ENCODE data around the gene STK31.
"Not testable (repeated sequence)": the region's sequence is repeated elsewhere in the genome, so short reads cannot be mapped to it uniquely, and the experiment has no call there.

The STK31 gene

GRCh38 chr7:23712368-23713284, 2.6 kb downstream of the STK31 start:
- FAIRE-seq (peak; percentile 94), DNase-seq (ENCODE audit: low spot score) (peak; percentile 63)

GRCh38 chr7:23713285-23714149, 3.5 kb downstream of the STK31 start:
- FAIRE-seq, result peak; percentile 99
- peak; percentile 97 for DNase-seq (ENCODE audit: low spot score)

- no peak for FAIRE-seq
- DNase-seq (ENCODE audit: low spot score), result no peak
Measured at GRCh38 chr7:23714150-23714464, 4.1 kb downstream of the STK31 start.

DNA sequence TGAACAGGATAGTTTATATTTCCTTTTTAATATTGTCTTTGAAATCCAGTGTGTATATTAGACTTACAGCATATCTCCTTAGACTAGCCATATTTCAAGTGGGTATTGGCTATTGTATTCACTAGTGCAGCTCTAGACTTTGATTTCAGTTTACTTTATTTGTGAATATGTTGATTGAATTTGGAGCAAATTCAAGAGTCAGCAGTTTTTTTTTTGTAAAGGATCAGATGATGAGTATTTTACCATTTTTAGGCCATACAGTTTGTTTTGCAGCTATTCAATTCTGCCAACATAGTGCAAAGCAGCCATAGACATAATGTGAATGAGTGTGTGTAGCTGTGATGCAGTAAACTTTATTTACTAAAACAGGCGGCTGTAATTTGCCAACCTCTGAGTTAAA, 4.6 kb downstream of the STK31 start:
- DNase-seq (ENCODE audit: low spot score) (no peak), FAIRE-seq (no peak)

GRCh38 chr7:23715099-23715498, 5.1 kb downstream of the STK31 start:
- FAIRE-seq, result no peak
- DNase-seq (ENCODE audit: low spot score), result no peak

DNA sequence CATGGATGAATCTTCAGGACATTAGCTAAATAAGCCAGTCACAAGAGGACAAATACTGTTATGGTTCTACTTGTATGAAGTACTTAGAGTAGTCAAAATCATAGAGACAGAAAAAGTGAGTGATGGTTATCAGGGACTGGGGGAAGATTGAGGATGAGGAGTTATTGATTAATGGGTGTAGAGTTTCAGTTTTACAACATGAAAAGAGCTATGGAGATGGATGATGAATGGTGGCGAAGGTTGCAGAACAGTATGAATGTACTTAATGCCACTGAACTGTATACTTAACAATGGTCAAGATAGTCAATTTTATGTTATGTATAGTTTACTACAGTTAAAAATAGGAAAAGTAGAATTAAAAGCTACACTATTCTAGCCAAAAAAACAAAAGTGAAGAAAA, 7.8 kb downstream of the STK31 start:
- FAIRE-seq (no peak), DNase-seq (ENCODE audit: low spot score) (no peak)

DNA sequence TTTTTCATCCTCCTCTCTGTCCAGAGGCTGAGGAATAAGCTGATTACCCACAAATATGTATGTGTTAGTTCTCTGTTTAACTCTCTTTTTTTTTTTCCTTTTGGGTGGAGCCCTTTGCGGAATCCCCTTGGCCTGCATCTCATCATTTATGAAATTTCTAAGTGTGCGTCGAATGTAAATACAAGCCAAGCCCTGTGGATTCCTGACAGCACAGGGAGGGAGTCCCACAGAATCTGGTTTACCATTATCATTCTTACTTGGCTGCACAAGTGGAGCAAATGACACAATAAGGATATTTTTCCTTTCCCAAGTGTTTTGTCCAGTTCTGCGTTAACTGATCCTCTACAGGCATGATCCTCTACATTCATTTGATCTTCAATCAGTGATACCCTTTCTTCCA, 11.4 kb downstream of the STK31 start:
- no peak for FAIRE-seq
- DNase-seq (ENCODE audit: low spot score), result no peak

- not testable (repeated sequence) for FAIRE-seq; DNase-seq (ENCODE audit: low spot score)
Measured at GRCh38 chr7:23722587-23723216, 12.7 kb downstream of the STK31 start.

DNA sequence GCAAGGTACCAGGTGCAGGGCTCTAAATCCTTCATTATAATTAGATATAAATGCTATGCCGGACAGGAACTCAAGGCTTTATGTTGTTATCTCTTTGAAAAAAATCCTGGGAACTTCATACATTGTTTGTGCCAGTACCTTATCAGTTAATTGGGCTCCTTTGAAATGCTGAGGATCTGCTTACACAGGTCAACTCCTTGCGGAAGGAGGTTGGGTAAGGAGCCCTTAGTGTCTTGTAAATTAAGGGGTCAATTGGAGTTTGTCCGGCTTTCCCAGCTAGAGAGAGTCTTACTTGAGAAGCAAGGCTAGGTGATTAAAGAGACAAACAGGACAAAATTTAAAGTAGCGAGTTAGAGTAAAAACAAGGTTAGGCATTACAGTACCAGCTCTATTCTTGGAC, 14.1 kb downstream of the STK31 start:
- not testable (repeated sequence) for DNase-seq (ENCODE audit: low spot score); FAIRE-seq

GRCh38 chr7:23742051-23742450, 32.0 kb downstream of the STK31 start:
- DNase-seq (ENCODE audit: low spot score) (no peak), FAIRE-seq (no peak)

- DNase-seq (ENCODE audit: low spot score), result no peak
- FAIRE-seq, result no peak
Measured at GRCh38 chr7:23743226-23743625, 33.2 kb downstream of the STK31 start.

GRCh38 chr7:23746629-23747028, 36.6 kb downstream of the STK31 start:
- DNase-seq (ENCODE audit: low spot score), result no peak
- FAIRE-seq, result peak; percentile 65

DNA sequence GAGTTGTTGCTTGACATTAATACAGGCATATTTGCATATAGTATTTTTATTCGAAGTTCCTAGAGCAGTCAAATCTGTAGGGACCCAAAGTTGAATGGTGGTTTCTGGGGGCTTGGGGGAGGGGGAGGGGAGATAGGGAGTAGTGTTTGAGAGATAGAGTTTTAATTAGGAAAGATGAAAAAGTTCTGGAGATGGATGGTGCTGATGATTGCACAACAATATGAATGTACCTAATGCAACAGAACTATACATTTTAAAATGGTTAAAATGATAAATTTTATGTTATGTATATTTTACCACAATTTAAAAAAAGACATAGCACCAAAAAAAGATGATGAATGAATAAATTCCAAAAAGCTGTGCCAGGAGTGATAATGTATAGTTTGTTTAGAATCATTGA, 41.8 kb downstream of the STK31 start:
- DNase-seq (ENCODE audit: low spot score) (no peak), FAIRE-seq (no peak)

DNA sequence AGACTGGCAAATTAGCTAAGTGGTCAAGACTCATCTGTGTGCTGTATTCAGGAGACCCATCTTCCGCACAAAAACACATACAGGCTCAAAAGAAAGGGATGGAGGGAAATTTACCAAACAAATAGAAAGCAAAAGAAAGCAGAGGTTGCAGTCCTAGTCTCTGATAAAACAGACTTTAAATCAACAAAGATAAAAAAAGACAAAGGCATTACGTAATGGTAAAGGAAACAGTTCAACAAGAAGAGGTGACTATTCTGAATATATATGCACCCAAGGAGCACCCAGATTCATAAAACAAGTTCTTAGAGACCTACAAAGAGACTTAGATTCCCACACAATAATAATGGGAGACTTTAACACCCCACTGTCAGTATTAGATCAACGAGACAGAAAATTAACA, 48.8 kb downstream of the STK31 start:
- not testable (repeated sequence) for DNase-seq (ENCODE audit: low spot score)

DNA sequence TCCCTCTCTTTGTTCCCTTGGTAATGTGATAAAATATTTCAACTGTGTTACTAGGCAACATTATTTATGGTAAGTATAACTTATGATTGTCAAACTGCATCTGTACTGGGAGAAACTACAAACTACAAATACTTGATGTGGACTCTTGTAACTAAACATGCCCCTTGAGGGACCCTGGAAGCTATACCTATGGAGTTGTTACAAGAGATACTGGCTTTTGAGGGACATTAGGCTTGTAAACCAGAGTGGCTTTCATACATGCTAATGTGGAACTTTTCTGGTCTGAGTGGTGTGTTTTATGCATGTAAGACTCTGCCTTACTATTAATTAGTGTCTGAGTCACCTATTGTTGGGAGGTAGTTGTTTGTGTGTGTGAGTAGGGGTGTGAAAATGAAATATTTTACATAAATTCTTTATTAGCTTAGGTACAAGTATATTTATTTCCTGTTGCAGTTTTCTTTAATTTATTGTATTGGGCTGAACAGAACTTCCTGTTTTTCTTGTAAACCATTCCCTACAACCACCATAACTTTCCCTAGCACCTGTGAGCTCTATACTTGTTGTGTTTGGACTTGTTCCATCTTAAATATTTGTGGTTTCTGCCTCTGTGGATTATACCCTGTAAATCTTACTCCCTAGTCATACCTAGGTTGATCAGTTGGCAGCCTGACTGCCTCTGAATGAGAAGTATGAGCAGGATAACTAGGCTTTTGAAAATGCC, 49.8 kb downstream of the STK31 start:
- DNase-seq (ENCODE audit: low spot score) (peak; percentile 81), FAIRE-seq (peak; percentile 91)

More for the DNA sequence above, 48.8 kb downstream of the STK31 start:
- FAIRE-seq, result not testable (repeated sequence)

DNA sequence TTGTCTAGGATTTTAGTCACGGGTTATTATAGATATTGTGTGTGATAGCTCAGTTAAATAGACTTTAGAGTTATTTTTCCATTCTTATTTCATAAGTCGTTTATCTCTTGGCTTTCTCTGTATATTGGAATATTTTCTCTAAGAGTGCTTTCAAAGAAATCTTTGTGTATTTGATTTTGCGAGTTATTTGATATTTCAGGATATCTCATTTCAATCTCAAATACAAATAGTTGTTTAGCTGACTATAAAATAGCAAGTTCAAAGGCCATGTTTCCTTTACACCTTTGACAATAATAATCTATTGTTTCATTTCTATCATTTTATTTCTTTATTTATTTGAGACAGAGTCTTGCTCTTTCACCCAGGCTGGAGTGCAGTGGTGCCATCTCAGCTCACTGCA, 55.9 kb downstream of the STK31 start:
- FAIRE-seq (no peak), DNase-seq (ENCODE audit: low spot score) (no peak)

- no peak for DNase-seq (ENCODE audit: low spot score)
- FAIRE-seq, result no peak
Measured at GRCh38 chr7:23767514-23767913, 57.5 kb downstream of the STK31 start.

- FAIRE-seq (no peak), DNase-seq (ENCODE audit: low spot score) (no peak)
Measured at GRCh38 chr7:23768022-23768421, 58.0 kb downstream of the STK31 start.

DNA sequence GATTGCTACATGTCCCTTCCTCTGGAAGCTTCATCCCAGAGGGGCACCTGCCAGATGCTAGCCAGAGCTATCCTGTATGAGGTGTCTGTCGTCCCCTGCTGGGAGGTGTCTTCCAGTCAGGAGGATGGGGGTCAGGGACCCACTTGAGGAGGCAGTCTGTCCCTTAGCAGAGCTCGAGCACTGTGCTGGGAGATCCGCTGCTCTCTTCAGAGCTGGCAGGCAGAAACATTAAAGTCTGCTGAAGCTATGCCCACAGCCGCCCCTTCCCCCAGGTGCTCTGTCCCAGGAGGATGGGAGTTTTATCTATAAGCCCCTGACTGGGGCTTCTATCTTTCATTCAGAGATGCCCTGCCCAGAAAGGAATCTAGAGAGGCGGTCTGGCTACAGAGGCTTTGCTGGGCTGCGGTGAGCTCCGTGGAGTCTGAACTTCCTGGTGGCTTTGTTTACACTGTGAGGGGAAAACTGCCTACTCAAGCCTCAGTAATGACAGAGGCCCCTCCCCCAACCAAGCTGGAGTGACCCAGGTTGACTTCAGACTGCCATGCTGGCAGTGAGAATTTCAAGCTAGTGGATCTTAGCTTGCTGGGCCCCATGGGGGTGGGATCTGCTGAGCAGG, 69.3 kb downstream of the STK31 start:
- not testable (repeated sequence) for DNase-seq (ENCODE audit: low spot score); FAIRE-seq

DNA sequence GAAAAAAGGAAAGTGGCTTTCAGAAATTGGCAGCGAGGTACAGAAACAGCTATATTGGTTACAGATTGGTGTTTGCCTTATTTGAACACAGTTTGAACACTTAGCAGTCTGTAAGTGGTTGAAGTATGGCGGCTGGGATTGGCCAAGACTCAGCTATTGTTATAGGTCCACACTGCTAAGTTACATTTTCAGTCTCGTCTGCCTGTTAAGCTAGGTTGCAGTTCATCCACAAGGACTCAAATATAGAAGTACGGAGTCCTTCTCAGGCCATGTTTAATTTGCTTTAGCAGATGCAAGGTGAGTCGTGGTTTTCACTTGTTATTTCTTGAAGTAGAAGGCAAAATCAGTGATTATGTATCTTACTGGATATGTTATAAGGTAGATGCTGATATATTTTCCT, 73.1 kb downstream of the STK31 start:
- FAIRE-seq (no peak), DNase-seq (ENCODE audit: low spot score) (no peak)

DNA sequence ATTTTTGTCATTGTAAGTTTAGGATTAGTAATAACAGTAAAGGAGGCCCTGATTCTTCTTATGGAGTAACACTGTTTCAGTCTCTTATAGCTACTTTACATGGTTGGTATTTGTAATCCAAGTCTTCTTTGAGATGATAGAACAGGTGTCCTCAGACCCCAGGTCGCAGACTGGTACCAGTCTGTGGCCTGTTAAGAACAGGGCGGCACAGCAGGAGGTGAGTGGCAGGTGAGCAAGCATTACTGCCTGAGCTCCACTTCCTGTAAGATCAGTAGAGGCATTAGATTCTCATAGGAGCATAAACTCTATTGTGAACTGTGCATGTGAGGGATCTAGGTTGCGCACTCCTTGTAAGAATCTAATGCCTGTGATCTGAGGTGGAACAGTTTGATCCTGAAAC, 77.3 kb downstream of the STK31 start:
- FAIRE-seq, result no peak
- DNase-seq (ENCODE audit: low spot score), result no peak

Data from RCC 7860 (cell line).